ENCODE data around the gene TOR3A.

GRCh38 chr1:179115181-179115580 lies 33.3 kb downstream of the TOR3A start:
- TF ChIP-seq CTCF (IDR thresholded peaks at IDR 0.05) (no peak), MAFK (IDR thresholded peaks at IDR 0.05; ENCODE audit: partially characterized antibody) (no peak), POLR2A (IDR thresholded peaks at IDR 0.05; ENCODE audit: low read length) (no peak), FOSB (CRISPR knock-in tag; IDR thresholded peaks at IDR 0.05) (no peak), CEBPB (IDR thresholded peaks at IDR 0.05) (no peak), MAZ (IDR thresholded peaks at IDR 0.05; ENCODE audit: borderline replicate concordance, low read depth, low read length) (no peak), EHMT2 (IDR thresholded peaks at IDR 0.05; ENCODE audit: low read depth) (no peak), RAD21 (conservative IDR thresholded peaks at IDR 0.05 in 1 of 2, IDR thresholded peaks at IDR 0.05 in 1 of 2) (no peak), PHF8 (IDR thresholded peaks at IDR 0.05; ENCODE audit: borderline replicate concordance, low read depth) (no peak), BHLHE40 (IDR thresholded peaks at IDR 0.05; ENCODE audit: low read depth, low read length) (no peak), SMC3 (IDR thresholded peaks at IDR 0.05) (no peak), CHD2 (IDR thresholded peaks at IDR 0.05; ENCODE audit: low read length, partially characterized antibody) (no peak)

All from A549 (cell line).